Left kidney (tissue), 2 donors: ENCODE measurements around the gene LRSAM1. TPM values are rescaled to one million over a fixed set of nuclear protein-coding genes. Genes with fewer than 3 reads are reported as not detected.

Experiments used
- DNase-seq: peaks from one replicate; pipeline ENCODE4 v3.0.0-alpha.2; 2013
- polyA plus RNA-seq: library from polyadenylated mRNA; unstranded; fragments of 120-200 nt; gene quantifications from one replicate; pipeline ENCODE4 v1.2.1, GENCODE V29; 2013; ENCODE audit not compliant: insufficient read length

LRSAM1 gene
- polyA plus RNA-seq, 1 donor: 18.1 TPM

DNA sequence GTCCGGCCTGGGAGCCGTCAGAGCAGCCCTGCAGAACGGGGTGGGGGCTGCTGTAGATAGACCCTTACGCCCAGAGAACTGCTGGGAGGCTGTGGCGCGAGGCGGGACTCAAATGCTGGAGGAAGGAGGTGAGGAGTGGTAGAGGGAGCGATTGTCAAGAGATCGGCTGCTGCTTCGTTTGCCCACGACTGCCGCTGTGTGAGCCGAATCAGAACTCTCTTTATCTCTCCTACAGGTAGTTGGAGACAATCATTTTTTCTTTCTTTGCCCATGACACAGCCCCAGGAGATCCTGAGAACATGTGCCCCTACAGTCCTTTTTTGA lies 26.7 kb upstream of the LRSAM1 start:
- no peak for DNase-seq

- DNase-seq: no peak
Measured at GRCh38 chr9:127426756-127427155, 24.6 kb upstream of the LRSAM1 start.

- DNase-seq: no peak
Measured at GRCh38 chr9:127428348-127428747, 23.0 kb upstream of the LRSAM1 start.

- no peak for DNase-seq
Measured at GRCh38 chr9:127430415-127430814, 20.9 kb upstream of the LRSAM1 start.

DNA sequence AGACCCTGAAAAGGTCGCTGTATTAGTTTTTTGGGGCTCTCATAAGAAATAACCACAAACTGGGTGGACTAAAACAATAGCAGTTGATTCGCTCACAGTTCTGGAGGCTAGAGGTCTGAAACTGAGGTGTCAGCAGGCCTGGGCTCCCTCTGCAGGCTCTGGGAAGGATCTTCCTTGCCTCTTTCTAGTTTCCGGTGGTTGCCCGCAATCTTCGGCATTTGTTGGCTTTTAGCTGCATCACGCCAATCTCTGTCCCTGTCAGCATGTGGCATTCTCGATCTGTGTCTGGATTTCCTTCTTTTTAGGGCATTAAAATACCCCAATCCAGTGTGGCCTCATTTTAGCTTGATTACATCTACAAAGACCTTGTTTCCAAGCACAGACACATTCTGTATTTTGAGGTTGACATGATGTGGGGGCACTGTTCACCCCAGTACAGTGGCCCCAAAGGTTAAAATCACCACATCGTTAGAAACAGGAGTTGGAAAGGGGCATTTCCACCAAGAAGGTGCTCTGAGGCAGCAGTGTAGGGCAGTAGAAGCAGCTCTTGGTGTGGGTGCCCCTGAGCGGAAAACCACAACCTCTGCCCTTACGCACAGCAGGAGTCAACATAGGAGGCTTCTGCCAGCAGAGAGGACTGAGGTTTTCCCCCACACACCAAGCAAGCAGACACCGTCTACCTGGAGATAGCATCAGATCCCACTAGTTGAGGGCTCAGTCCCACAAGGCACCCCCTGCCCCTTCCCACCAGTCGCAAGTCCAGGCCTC lies 13.6 kb upstream of the LRSAM1 start:
- DNase-seq: no peak

DNA sequence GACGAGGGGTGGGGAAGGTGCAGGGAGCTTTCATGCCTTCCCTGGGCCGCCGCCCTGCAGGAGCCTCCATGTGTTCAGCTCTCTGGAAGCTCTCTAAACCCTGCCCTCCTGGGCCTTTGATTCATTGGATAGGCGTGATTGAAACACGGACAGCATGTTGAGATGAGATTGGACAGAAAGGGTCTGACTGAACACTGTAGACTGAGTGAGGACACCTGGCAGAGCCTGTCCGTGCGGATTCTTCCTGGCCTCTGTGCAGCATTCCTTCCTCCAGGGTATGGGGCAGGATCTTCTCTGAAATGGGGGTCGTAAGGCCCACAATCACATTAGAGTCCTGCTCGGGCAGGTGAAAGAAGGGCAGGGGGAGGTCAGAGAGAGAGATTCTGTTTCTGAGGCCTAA lies 12.9 kb upstream of the LRSAM1 start:
- DNase-seq: no peak

GRCh38 chr9:127444283-127444920 lies 6.9 kb upstream of the LRSAM1 start:
- DNase-seq: no peak

DNA sequence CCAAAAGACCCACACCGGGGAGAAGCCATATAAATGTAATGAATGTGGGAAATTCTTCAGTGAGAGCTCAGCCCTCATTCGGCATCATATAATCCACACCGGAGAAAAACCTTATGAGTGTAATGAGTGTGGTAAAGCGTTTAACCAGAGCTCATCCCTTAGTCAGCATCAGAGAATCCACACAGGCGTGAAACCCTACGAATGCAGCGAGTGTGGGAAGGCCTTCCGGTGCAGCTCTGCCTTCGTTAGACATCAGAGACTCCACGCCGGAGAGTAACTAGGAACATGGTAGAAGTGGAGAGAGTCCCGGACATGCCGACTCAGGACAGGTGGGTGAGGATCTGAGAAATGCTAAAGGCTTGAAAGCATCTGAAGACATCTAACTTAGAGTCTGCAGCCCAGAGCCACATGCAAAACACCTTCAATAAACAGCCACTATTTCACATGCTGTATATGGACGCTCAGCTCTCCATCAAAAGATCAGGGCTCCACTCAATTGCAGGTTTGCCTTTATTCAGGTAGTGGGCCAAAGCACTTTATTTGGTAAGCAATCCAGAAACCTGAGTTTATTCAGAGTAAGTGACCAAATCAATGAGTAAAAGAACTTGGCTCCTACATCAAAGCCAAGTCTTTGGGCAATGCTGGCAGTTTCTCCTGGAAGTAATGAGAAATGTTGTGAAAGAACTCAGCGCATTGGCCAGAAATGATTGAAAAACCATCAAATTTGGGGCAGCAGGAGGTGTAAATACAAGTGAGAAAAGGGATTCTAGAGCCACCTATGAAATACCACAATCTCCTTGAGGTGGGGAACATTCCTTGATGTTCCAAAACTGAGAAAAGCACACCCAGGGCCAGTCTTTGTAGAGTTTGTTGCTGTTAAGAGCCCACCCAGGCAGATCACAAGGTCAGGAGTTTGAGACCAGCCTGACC lies 6.1 kb upstream of the LRSAM1 start:
- DNase-seq: no peak

DNA sequence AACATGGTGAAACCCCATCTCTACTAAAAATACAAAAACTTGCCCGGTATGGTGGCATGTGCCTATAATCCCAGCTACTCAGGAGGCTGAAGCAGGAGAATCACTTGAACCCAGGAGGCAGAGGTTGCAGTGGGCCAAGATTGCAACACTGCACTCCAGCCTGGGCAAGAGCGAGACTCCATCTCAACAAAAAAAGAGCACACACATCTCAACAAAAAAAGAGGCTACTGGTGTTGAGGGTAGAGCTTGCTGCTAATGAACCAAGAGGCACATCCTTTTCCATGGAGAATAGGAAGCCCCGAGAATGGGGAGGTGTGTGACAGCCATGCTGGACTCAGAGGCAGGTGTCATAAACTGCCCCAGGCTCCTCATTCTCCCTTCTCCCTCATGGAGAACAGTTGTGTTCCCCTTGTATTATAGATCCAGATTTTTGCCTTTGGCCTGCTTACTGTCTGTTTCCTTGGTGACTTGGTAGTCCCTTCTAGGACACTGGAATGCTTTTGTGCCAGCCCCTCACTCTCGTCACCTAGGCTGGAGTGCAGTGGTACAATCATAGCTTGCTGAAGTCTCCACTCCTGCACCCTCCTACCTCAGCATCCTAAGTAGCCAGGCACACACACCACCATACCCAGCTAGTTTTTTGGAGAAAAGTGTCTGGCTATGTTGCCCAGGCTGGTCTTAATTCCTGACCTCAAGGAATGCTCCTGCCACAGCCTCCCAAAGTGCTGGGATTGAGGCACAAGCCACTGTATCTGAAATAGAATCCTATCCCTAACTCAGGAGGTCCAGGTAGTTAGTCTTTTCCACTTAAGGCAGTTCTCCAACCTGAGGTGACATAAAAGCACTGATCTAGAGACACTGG lies 5.2 kb upstream of the LRSAM1 start:
- no peak for DNase-seq

GRCh38 chr9:127446713-127447415 lies 4.4 kb upstream of the LRSAM1 start:
- DNase-seq: no peak

DNA sequence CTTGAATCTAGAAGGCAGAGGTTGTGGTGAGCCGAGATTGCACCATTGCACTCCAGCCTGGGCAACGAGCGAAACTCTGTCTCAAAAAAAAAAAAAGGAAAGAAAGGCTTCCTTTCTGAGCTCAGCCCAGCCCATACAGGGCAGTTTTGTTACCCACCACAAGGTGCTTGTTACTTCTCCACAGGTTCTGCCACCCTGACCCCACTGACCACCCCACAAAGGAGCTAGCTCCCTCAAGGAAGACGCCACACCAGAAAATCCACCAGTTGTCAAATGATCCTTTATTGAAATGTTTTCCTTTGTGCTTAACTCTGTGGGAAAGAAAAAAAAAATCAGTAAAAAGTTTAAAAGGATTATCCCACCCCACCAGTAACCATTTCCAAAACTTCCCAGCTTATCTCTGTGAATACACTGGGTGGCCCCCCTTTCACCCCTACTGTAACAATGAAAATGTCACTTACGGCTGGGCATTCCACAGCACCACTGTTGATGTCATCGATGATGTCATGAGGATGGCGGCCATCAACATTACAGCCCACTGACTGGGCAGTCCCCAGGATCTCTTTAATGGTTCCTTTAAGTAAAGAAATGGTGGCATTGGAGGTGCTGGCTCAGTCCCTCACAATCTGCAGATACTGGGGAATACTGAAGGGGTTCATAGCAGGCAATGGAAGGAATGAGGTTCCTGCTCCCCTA lies 3.7 kb upstream of the LRSAM1 start:
- DNase-seq: no peak

DNA sequence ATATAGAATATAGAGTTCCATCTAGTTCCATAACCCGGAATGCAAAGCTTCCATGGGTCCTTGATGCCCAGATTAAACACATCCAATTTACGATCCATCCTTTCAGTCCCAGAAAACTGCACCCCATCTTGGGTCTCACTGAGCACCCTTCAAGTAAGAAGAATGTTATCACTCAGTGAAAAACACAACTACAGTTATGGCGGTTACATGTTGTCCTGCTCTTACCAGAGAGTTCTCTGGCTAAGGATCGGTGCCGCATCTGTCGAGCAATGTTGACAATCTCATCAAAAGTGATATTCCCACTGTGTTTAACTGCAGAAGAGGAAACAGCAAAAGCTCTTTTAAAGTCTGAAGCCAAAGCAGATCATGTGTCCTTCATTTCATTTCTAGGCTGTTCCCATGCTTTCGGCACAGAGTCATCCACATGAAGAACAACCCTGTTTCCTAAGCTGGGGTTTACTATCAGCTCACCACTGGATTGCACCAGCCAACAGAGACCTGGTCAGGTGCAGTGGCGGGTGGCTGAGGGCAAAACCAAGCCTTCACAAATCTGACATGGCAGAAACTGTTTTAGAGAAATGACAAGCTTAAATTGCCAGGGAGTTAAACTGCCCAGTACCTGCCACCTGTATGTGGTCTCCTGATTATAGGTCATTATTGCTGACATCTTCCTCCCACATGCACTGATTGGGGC lies 3.1 kb upstream of the LRSAM1 start:
- no peak for DNase-seq

- DNase-seq: no peak
Measured at GRCh38 chr9:127449332-127449966, 1.9 kb upstream of the LRSAM1 start.

DNA sequence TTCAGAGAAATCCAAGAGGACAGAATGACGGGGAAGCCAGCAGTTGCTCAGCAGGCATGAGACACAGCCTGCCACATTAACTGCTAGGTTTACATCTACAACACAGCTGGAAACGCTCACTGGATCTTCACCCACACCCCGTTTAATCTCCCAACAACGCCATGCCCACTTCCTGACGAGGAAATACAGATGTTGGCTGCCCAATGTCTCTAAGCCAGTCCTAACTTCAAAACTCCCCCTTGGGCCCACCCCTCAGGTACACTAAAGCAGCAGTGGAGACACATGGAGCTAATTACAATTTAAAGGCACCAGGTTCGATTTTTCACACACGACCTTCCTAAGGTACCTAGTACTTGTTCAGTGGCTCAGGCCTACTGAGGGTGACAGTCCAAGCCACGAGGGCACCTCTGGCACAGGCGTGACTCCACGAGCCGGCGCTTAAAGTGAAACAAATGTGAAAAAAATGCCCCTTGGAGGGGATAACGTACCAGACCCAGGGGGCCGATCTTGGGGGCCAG lies 1.0 kb upstream of the LRSAM1 start:
- no peak for DNase-seq

- DNase-seq: no peak
Measured at GRCh38 chr9:127451608-127451857, 223 bp downstream of the LRSAM1 start.

- DNase-seq: peak; percentile 53
Measured at GRCh38 chr9:127451858-127452656, 747 bp downstream of the LRSAM1 start.

DNA sequence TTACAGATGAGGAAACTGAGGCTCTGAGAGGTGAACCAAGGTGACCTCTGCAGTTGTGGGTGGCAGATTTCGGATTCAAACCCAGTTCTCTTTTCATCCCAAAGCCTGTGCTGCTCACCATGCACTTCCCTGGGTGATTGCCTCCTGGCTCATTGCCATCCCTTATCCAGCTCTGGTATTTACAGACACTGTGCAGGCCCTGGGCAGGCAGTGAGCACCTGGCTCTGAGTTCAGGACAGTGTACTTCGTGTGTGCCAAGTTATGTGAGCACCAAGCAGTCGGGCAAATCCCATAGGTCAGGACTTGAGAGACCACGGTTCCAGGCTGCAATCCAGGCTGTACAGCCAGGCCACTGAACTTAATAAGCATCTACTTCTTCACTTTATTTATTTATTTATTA lies 1.4 kb downstream of the LRSAM1 start:
- no peak for DNase-seq

- DNase-seq: no peak
Measured at GRCh38 chr9:127455324-127455992, 4.1 kb downstream of the LRSAM1 start.
